ENCODE data around the gene ZBTB20.

ZBTB20 gene

DNA sequence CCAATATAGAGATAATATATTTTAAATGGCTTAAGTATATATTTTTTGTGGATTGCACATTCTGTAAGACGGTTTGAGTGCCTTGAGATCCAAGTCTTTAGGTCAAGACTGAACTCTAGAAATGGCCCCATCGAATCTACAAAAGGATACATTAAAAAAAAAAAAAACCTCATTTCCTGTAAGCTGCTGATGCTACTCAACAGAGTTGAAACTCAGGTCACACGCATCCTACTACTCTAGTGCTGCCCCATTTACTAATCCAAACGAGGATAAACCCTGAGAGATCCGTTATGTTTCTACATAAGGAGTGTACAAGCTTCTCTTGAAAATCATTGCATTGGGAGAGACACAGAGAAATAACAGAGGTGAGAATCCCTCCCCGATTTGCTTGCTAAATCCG, 666.0 kb downstream of the ZBTB20 start:
- DNase-seq (ENCODE audit: low read depth), result no peak

DNA sequence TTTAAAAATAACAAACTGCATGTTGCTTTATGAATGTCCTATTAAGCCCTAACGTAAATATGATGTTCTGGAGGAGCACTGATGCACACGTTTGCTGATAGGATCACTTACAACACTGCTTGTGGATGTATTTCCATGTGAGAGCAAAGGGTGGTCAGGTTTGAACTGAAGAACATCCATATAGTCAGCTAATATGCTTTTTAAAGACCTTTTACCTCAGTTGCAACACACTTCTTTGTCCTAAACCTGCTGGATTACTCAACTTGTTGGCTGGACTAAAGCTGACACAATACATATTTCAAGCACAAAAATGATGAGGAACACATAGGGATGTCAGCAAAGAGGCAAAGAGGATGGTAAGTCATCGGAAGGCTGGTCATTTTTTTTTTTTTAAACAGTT, 666.6 kb downstream of the ZBTB20 start:
- no peak for DNase-seq (ENCODE audit: low read depth)

DNA sequence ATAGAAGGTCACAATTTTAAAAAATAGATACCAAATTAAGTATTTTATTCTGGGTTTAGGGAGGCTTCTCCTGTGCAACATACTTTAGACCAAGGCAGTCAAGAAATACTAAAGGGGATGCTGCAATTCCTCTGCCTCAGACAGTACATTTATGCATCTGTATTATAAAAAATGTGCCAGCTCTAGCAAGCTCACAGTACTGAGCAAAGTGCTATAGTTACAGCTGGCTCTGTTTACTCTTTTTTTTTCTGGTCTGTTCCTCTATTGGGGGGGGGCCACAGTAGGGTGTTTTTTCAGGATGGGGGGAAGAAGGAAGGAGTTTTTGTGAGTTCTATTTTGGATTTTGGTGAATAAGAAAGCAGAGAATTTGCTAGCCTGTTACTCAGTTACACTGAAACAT, 668.3 kb downstream of the ZBTB20 start:
- DNase-seq (ENCODE audit: low read depth), result no peak

DNA sequence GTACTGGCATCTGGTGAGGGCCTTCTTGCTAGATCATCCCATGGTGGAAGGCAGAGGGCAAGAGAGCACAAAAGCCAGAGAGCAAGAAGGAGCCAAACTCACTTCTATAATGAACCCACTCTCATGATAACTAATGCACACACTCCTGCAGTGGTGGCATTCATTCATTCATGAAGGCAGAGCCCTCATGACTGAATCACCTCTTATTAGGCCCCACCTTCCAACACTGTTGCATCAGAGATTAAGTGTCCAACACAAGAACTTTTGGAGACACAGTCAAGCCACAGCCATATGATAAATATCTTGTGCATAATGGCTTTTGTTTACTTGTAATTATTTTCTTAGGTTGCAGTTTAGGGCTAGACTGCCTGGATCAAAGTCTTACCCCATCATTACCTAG, 670.6 kb downstream of the ZBTB20 start:
- no peak for DNase-seq (ENCODE audit: low read depth)

DNA sequence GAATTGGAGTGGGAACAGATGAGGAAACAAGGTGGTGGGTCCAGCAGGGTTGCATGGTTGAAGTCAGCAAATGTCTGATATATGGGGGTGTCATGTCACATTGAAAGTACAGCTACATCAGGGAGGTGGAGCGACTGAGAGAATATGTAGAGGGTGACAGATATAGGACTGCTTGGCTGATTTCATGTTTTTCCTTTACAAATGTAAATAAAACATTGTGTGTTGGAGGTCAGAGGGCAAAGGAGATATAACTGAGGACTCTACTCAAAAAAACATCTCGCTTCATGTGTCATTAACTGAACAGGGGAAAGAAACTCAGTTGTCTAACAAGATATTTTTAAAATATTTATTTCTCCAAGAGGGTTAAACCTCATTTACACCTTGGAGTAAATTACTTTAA, 675.6 kb downstream of the ZBTB20 start:
- DNase-seq (ENCODE audit: low read depth), result no peak

DNA sequence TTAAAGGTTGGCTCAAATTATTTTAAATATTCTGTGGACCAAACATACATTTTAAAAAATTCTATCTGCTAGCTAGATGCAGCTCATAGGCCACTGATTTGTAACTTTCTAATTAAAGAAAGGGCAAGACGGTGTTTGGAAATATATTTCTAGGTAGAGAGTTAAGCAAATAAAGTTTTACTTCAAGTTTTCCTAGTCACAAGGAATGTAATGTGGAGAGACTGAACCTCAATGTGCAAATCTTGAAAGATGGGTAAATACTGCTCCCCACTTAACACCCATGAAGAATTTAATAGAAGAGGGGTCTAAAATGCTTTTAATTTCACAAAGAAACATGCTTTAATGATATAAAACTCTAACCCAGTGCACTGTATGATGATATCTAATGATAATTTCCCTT, 678.0 kb downstream of the ZBTB20 start:
- DNase-seq (ENCODE audit: low read depth), result no peak

DNA sequence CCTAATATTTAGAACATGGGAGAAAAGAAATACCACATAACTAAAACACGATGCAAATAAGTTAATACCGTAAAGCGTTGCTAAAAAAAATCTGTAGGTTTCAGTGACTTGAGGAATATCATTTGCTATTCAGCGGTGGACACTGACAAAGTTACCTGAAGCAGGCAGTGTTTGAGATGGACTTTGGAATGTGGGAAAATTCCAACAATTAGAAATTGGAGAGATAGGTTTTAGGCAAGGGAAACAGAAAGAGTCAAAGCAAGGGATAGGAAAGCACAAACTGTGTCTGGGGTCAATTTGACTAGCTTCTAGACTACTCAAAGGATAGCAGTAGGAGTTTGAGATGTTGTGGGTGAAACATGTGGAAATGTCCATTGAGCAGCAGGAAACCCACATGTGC, 680.3 kb downstream of the ZBTB20 start:
- no peak for DNase-seq (ENCODE audit: low read depth)

DNA sequence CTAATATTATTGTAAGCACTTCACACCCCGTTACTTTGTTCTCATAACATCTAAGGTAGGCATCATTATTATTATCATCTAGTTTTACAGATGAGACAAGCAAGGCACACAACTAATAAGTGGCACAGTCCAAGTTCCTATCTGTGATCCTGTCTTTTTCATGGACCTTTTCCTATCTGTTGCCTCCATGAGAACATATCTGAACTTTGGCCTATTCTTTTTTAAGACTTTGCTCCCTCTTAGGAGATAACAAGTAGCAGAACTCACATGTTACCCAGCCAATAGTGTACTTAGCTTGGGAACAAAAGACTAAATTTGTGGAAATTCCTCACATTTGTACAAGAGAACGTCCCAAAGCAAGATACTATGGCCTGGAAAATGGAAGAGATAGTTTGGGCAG, 680.8 kb downstream of the ZBTB20 start:
- DNase-seq (ENCODE audit: low read depth), result no peak

DNA sequence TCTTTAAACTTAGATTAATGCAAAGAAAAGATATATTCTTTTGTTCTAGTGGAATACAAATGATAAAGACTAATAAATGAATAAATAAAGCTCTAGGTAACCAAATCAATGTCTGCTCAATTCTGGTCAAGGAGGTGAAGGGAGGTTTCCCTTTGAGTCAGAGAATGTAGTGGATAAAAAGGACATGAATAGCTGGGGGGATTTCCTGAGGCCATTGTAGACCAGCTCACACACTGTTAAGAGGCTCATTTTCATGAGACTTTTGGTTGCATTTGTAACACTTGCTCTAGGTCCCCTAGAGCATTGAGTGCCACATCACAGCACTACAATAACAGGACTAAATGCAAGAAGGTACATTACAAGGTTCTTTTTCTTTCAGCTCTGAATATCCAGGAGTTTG, 682.5 kb downstream of the ZBTB20 start:
- DNase-seq (ENCODE audit: low read depth), result no peak

DNA sequence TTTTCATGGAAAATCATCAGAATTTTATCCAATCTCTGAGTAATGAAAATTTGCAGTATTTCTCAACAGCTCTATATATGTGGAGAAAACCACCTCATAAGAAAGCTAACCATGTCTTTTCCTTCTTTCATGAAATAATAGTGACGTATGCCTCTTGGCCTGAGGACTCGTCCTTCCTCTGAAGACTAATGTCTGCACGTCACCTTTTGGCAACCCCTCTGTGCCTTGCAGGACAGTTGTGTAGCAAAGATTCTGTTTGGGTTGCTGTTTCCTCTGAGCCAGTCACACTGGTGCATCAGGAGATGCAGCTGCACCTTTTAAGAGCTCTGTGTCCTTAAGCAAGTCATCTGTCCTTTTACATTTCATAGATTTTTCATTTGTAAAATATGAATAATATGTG, 684.3 kb downstream of the ZBTB20 start:
- no peak for DNase-seq (ENCODE audit: low read depth)

DNA sequence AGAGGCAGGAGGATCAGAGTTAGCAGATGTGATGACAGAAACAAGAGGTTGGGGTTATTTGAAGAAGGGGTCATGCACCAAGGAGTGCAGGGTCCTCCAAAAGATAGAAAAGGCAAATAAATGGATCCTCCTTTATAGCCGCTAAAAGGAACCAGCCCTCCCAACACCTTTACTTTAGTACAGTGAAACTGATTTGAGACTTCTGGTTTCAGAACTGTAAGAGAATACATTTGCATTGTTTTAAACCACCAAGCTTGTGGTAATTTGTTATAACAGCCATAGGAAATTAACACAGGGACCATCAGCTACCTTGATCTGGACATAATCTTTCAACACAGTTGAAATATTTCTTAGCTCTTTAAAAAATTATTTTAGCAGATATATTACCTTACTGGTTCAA, 686.6 kb downstream of the ZBTB20 start:
- no peak for DNase-seq (ENCODE audit: low read depth)

DNA sequence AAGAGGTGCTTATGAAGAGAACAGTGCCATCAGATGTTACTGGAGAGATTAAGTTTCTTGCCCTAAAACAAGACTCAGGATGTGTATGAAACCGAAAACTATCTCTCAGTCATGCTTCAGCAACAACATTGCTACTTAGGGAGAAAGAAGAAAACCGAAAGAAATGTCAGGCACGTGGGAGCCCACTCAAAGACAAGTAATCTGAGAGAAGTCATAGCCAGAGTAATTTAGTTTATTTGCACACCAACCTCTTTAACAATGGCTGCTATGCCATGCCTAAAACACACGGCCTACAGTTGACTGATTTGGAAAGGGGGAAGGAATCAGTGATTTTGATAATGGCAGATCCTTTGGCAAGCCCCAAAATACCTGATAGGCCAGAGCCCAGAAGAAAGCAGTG, 690.3 kb downstream of the ZBTB20 start:
- DNase-seq (ENCODE audit: low read depth), result no peak

DNA sequence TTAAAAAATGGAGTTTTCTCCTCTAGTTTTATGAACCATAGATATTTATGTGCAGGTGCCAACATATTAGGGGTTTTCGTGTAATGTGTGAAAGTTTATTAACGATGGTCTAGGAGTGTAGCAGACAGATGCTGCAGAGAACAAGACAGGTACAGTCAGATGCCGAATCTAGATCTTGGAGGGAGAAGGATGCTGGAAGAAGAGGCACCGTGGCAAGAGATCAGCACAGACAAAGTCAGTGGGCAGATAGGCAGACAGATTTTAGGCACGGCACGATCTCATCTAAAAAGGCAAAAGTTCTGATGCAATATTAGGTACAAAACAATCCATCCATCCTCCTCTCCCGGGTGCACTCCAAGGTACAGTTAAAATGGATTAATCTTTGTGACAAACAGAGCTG, 691.7 kb downstream of the ZBTB20 start:
- DNase-seq (ENCODE audit: low read depth), result no peak

DNA sequence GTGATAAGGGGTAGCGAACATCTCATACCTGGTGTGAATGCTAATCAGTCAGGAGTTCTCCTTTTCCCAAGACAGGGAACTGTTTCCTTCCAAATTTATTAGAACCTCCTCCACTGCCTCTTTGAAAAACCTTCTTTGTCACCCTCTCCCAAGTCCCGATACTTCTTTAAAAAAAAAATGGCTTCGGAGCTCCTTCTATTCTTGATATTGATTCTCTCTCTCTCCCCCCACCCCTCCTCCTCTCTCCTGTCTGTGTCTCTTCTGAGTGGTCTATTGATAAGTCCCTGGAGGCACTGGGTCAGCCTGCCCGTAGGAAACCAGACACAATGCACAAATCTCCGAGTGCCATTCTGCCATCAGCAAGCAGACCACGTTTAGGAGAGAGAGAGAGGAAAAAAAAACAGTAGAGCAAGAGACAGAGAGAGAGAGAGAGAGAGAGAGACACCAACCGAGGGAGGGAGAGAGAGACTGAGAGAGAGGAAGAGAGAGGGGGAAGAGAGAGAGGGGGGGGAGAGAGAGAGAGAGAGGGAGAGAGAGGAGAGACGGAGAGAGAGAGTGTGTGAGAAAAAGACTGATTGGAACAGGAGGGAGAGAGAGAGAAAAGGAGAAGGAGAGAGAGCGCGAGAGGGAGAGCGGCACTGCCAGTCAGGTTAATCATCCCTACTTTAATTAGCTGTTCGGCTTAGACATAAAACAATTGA, 692.4 kb downstream of the ZBTB20 start:
- no peak for DNase-seq (ENCODE audit: low read depth)

DNA sequence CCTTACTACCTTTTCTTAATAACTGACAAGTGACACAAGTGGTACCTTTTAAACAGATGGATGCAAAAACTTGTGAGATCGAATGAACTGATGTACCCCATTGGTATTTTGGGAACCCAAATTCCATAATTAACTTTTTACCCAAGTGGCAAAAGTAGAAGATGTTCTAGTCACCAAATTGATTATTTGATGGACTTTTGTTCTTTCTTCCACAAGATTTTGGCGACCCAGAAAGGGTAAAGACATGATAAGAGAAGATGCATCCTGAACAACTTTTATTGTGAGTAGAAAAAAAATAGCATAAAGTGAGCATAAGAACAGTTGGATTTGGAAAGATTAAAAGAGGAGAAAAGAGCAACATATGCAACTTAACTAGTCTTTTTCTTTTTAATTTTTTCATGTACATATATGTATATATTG, 693.7 kb downstream of the ZBTB20 start:
- no peak for DNase-seq (ENCODE audit: low read depth)

DNA sequence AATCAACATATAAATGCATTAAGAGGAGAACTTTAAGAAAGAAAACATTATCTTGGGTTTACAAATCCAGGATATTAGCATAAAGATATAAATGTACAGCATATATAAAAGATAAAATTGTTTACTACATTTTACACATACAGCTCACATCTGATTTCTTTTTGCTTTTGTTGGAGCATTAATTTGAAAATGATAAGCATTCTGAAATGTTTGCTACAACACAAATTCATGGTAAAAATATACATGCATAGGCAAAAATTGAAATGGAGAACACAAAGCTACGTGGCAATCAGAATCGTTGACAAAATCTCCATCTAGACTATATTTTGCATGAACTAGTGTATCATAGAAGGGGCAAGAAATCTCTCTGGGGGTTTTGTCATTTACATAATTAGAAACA, 694.2 kb downstream of the ZBTB20 start:
- DNase-seq (ENCODE audit: low read depth), result no peak

DNA sequence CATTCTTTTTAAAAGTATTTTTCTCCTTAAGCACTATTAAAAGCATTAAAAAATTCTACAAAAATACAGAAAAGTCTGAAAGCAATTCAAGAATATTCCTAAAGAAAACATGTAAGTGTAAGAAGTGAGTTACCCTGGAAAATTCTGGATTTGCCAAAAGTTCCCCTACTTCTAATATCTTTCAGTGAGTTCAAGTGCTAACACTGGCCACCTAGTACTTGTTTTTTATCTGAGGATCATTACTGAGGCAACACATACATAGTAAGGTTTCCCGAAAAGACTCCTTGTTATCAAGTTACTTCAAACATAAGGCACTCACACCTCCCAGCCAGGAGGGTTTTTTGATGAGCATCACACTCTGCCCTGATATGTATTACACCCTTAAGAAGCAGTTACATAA, 694.8 kb downstream of the ZBTB20 start:
- no peak for DNase-seq (ENCODE audit: low read depth)

DNA sequence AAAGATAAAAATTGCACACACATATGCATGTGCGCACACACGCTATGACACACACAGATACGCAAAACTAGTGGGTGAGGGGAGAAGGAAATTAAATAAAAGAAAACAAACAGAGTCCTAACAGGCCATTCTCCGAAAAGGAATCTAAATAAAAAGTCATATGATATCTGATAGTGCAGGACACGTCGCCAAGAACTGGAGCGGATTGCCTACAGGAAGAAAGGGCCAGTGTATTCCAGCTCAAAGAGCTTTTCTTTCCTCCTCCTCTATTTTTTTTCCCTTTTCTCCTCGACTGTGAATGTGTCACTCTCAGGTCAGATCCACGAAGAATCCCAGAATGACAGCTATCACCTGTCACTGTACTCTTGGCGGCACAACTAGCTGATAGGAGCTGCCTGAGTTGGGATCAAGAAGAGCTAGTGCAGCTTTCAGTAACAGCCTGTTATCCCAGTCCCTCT, 695.5 kb downstream of the ZBTB20 start:
- no peak for DNase-seq (ENCODE audit: low read depth)

DNA sequence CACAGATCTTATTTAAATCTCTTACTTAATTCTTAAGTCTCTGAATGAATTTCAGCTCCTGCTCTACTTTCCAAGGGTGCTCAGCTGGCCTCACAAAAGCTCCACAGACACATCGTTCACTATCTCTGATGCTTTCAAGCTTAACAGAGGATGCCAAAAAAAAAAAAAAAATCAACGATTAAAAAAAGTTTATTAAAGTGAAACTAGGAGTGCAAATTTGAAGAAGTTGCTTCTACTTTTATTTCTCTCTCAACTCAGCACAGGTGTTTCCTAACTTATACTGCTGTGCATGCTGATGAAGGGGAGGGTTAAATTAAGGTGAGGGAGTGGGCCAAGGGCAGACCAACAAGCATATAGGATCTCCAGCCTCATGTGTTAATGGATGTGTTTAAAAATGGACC, 696.0 kb downstream of the ZBTB20 start:
- no peak for DNase-seq (ENCODE audit: low read depth)

DNA sequence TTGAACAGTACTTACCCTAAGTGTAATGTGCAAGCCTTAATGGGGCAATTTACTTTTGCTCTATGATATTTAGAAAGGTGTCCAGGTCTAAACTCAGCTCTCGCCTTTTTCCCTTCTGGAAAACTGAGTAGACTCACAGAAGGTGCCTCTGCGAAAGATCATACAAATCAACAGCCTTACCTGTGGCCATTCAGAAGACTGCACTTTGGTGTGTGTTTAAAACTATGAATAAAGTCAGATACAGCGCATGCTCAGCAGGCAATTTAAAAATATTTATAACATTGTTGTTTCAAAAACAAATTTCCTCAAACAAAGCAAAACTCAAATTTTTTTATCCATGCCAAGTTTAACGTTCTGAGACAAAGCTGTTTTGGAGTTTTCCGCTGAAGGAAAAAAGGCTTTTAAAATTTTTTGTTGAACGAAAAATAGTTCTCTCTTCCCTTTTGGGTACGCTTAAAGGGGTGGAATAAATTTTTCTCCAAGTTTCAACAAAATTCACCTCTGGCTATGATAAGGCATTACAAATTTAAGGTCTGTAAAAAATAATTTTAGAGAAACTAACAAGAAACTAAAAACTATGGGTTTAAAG, 697.0 kb downstream of the ZBTB20 start:
- DNase-seq (ENCODE audit: low read depth), result no peak

DNA sequence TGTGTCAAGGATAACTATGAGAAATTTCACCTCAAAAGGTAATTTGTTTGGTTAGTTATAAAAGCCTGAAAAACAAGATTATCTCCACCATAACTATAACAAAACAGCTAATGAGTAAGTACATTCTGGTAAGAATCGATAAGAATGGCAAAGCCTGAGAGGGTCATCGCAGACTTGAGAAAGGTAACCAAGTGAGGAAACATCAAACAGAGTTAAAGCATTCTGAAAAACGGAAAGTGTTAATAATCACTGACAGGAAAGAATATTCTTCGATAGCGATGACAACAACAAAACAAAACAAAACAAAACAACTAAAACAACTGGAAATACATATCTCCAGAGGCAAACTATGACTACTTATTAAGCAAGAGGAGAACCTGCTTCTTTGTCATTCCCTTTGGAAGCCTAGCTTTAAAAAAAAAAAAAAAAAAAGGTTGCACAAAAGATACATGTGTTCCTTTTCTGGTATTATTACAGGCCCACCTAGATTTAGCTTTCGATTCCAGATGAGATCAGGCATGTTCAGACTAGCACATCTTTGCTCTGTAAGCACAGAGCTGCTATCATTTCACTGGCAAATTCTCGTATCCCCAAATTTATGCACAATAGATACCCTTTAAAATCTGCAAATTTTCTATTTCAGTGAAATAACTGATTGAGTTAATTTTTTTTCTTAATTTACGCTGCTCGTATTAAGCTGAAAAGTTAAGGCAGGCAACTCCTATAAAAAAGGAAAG, 697.6 kb downstream of the ZBTB20 start:
- DNase-seq (ENCODE audit: low read depth), result no peak

DNA sequence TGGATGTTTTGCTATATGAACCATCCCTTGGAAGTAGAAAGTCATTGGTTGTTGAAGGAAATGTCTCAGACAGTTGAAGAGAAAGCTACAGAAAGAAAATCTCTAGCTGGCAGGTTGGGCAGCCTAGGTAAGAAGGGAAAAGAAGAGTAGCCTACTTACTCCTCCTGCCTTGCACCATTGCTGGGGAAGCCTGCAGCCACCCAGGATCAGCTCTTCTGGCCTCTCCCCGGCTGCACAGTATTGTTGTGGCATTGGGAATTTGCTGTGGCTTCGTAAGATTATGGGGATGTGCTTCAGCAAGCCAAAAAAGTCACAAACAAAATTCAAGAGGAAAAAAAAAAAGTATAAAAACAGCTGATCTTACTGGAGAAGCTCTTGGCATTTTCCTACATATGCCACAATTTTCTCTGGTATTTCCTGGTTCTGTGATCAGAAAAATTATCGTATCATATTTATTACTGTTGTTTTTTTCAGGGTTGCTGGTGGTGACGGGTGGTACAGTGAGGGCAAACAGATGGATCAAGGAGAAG, 699.1 kb downstream of the ZBTB20 start:
- DNase-seq (ENCODE audit: low read depth), result no peak

DNA sequence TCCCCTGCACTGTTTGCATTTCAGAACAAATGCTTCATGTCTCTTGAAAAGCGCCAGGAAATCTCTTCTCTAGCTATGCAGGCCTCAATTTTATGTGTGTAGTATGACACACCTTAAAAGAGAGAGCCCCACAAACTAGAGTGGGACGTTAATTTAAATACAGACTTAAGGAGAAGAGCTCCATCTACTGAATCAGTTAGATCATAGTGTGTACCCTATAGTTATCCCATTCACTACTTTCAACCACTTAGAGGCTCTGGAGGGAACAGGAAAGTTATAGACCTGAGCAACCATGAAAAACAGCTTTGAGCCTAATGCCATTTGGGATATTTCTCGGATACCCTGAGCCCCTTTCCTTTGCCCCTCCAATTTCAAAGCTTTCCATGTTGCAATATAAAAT, 699.5 kb downstream of the ZBTB20 start:
- DNase-seq (ENCODE audit: low read depth), result no peak
